ENCODE results near the gene MMP8. TPM values are rescaled to one million over a fixed set of nuclear protein-coding genes. Genes with fewer than 3 reads are reported as not detected.

MMP8 gene
- total RNA-seq, 1 experiment from 2014 or later, result not detected

GRCh38 chr11:102770191-102770590 lies 45.4 kb upstream of the MMP8 start:
- Histone ChIP-seq H3K14ac (ENCODE audit: insufficient read depth, low read length) (no peak overlapping the region), H2BK20ac (ENCODE audit: low read depth, low read length, poor library complexity, severe bottlenecking) (no peak overlapping the region), H3K18ac (ENCODE audit: insufficient read length, low read depth, low read length) (no peak overlapping the region), H2BK120ac (ENCODE audit: low read depth, low read length, poor library complexity, severe bottlenecking) (no peak overlapping the region), H3K79me2 (ENCODE audit: insufficient read depth, low read length) (no peaks in the 10 kb centered on the region), H3K23me2 (ENCODE audit: insufficient read length, low read depth, low read length, poor library complexity, severe bottlenecking) (no peaks in the 10 kb centered on the region), H2BK12ac (ENCODE audit: insufficient read length, low read depth, low read length) (no peak overlapping the region), H3K23ac (ENCODE audit: insufficient read length, low read depth, low read length) (no peak overlapping the region), H2BK15ac (ENCODE audit: low read depth, low read length) (no peak overlapping the region), H3T11ph (ENCODE audit: low read length) (no peak overlapping the region), H3K9me3 (ENCODE audit: control insufficient read depth, low read depth, low read length) (no peaks in the 10 kb centered on the region), H3K56ac (ENCODE audit: insufficient read length, low read depth, low read length) (no peak overlapping the region), H2AFZ (ENCODE audit: low read length) (no peak overlapping the region), H3K4me2 (ENCODE audit: insufficient read depth, insufficient read length, low read length) (no peak overlapping the region), H3K4ac (ENCODE audit: low read depth, low read length) (no peak overlapping the region), H3K27ac (ENCODE audit: insufficient read length, low read depth, low read length) (no peak overlapping the region), H3K27me3 (ENCODE audit: insufficient read depth, low read length) (no peaks in the 10 kb centered on the region), H2AK5ac (ENCODE audit: insufficient read length, low read length) (no peak overlapping the region), H2BK5ac (ENCODE audit: insufficient read length, low read length) (no peak overlapping the region), H4K5ac (ENCODE audit: insufficient read length, low read depth, low read length) (no peak overlapping the region), H3K4me1 (ENCODE audit: insufficient read depth, low read length) (no peaks in the 10 kb centered on the region), H4K20me1 (ENCODE audit: control insufficient read depth, insufficient read depth, insufficient read length) (no peaks in the 10 kb centered on the region), H3K9ac (ENCODE audit: extremely low read depth, insufficient read length, low read length) (no peak overlapping the region), H4K8ac (replicated peaks; ENCODE audit: insufficient read length, low read depth, low read length) (no peak overlapping the region), H4K91ac (ENCODE audit: insufficient read length, low read depth, low read length) (no peak overlapping the region), H3K79me1 (ENCODE audit: insufficient read depth, low read depth, low read length, poor library complexity, severe bottlenecking) (no peaks in the 10 kb centered on the region)
- Mint-ChIP-seq H3K4me3 (no peak overlapping the region), H3K27ac (no peak overlapping the region), H3K4me1 (peaks cover 5 to 9% of the 10 kb centered on the region in 2 experiments; a peak in 2 of 4 replicates), H3K36me3 (ENCODE audit: insufficient read depth in 1 of 3, low read depth in 3 of 3) (no peaks in the 10 kb centered on the region), H3K9me3 (no peaks in the 10 kb centered on the region; a peak in 1 of 5 replicates), H3K27me3 (ENCODE audit: low read depth) (no peaks in the 10 kb centered on the region)
- no peak for DNase-seq
- TF ChIP-seq CTCF (conservative IDR thresholded peaks at IDR 0.05), result no peak
